ENCODE results near the gene ABCB1.

The ABCB1 gene

GRCh38 chr7:87528730-87529129 lies 72.0 kb downstream of the ABCB1 start:
- no peak overlapping the region for H3K4me3 ChIP-seq (ENCODE audit: low read depth, low read length)
- DNase-seq (ENCODE audit: low read depth): no peak

GRCh38 chr7:87518735-87519134 lies 81.9 kb downstream of the ABCB1 start:
- no peak overlapping the region for H3K4me3 ChIP-seq (ENCODE audit: low read depth, low read length)
- no peak for DNase-seq (ENCODE audit: low read depth)

- DNase-seq (ENCODE audit: low read depth): no peak
- H3K4me3 ChIP-seq (ENCODE audit: low read depth, low read length): no peak overlapping the region
These were observed 82.8 kb downstream of the ABCB1 start for GRCh38 chr7:87517891-87518290.

- no peak overlapping the region for H3K4me3 ChIP-seq (ENCODE audit: low read depth, low read length)
- no peak for DNase-seq (ENCODE audit: low read depth)
These were observed 83.4 kb downstream of the ABCB1 start for GRCh38 chr7:87517136-87517815.

DNA sequence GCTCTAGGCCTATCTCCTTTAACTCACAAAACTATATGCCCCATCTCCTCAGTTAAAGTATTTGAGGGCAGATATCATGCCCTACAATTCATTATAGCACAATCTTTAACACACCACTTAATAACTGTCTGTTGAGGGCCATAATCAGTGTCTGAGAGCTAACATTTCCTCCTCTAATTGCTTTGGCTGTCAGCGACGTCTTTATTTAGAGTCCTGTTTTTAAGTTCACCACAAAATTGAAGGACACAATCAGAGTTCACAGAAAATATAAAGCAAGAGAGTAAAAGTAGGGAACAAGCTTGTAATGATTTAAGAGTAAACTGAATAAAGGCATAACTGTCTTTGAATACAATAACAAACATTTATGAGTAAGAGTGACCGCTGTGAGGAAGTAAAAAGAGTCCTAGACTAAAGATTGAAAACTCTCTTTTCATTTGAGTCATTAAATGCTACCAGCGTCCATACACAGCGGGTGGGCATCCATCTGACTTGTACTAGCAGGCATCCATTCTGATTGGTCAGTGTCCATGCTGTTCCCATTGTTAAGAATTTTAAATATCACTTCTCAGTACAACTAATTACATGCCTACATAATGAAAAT lies 86.8 kb downstream of the ABCB1 start:
- H3K4me3 ChIP-seq (ENCODE audit: low read depth, low read length): no peak overlapping the region
- DNase-seq (ENCODE audit: low read depth): no peak

GRCh38 chr7:87512906-87513305 lies 87.8 kb downstream of the ABCB1 start:
- DNase-seq (ENCODE audit: low read depth): no peak

DNA sequence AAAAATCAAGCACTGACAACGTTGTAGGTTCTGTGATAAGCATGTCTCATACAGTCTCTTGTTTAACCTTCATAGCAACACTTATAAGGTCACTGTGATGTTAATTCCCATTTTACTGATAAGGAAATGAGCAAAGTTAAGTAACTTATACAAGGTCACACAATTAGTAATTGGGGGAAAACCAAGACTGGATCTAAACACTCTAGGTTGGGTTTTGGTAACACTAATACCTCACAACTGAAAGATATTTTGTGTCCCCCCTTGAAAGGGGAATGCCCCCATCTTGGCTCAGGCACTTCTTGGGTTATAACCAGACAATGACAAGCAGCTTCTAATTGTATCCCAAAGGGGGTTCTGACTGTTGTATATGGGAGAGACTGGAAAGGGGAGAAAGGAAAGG lies 89.2 kb downstream of the ABCB1 start:
- no peak overlapping the region for H3K4me3 ChIP-seq (ENCODE audit: low read depth, low read length)
- no peak for DNase-seq (ENCODE audit: low read depth)

More at GRCh38 chr7:87512906-87513305, 87.8 kb downstream of the ABCB1 start:
- no peak overlapping the region for H3K4me3 ChIP-seq (ENCODE audit: low read depth, low read length)

DNA sequence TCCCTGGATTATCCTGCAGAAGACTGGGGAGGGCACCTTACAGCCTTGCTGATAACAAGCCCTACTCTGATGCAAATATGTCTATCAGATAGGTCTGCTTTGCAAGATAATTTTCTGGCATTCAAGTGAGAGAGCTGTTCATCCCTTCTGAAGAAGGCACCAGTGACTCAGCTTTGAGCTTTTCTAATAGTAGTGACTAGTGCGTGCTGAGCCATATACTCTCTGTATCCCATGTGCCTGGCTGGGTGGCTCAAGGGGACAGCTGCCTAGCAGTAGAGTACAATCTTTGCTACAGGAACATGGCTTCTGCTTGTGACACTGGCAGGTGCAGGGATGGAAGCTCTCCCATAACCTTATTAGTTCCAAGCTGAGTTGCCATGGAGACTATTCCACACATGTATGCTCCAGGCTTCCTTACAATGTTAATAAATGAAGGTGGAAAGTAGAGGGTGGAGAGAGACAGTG lies 90.2 kb downstream of the ABCB1 start:
- no peak for DNase-seq (ENCODE audit: low read depth)

GRCh38 chr7:87507446-87507845 lies 93.2 kb downstream of the ABCB1 start:
- H3K4me3 ChIP-seq (ENCODE audit: low read depth, low read length): no peak overlapping the region
- no peak for DNase-seq (ENCODE audit: low read depth)

More for the DNA sequence above, 90.2 kb downstream of the ABCB1 start:
- no peak overlapping the region for H3K4me3 ChIP-seq (ENCODE audit: low read depth, low read length)

DNA sequence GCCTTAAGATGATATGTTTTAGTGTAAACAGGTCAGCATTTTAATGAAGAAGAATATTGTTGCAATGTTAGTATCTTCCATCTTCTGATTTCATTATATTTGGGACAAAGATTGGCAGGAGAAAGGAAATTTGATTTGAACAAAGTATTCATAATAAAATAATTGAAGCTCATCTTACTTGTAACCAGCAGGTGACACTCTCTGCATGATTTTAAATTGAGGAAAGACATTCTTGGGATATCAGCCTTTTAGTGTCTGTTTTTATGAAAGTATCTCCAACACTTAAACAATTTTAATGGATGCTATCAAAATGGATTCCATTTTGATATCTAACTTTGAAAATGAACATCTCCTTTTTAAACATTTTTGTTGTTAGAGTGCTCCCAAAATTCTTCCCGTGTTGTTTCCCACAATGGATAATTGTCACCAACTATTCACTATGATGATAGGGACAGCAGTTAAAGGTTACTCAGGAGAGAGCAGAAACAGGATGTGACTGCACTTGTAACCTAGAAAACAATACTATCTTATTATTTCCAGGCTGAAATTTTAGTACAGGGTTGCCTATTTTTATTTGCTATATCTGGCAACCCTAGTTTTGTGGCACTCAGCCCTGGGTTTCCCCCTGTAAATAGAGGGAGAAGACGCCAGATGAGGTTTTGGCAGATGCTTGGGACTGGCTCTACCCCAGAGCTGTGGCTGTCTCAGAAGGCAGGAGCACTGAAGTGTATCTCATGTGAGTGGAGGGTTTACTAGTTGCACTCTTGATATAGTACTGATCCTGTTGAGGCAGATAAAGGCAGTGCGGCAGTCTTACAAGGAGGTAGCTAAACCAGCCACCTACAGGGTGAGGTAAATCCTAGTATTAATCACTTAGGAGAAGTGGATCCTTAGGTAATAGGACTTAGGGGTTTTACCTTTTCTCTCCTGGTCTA lies 94.2 kb downstream of the ABCB1 start:
- no peak overlapping the region for H3K4me3 ChIP-seq (ENCODE audit: low read depth, low read length)
- no peak for DNase-seq (ENCODE audit: low read depth)

DNA sequence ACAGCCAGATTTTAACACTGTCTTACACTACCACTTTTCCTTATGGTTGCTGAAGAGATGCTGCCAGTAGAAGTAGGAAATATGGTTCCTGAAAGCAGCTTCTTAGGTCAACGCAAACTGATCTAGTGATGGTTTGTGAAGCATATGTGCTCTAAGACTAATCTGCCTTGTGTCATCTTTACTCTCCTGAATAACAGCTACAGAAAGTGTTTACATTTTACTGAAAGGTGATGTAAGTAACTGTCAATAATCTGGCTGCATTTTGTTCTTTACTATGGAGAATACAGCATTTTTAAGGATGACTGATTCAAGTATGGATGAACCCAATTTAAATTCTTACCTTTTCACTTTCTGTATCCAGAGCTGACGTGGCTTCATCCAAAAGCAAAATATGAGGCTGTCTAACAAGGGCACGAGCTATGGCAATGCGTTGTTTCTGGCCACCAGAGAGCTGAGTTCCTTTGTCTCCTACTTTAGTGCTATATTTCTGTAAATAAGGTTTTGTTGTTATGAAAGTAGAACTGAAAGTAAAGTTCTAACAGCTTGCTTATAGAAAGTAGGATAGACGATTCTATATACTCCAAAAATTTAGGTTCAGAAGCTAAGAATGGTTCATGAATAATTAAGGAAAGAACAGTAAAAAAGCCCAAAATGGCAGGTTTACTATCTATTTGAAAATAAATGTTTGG lies 95.0 kb downstream of the ABCB1 start:
- no peak for DNase-seq (ENCODE audit: low read depth)
- H3K4me3 ChIP-seq (ENCODE audit: low read depth, low read length): no peak overlapping the region

GRCh38 chr7:87505122-87505521 lies 95.6 kb downstream of the ABCB1 start:
- no peak for DNase-seq (ENCODE audit: low read depth)
- no peak overlapping the region for H3K4me3 ChIP-seq (ENCODE audit: low read depth, low read length)

GRCh38 chr7:87499494-87499893 lies 101.2 kb downstream of the ABCB1 start:
- DNase-seq (ENCODE audit: low read depth): no peak
- no peak overlapping the region for H3K4me3 ChIP-seq (ENCODE audit: low read depth, low read length)

- no peak for DNase-seq (ENCODE audit: low read depth)
- H3K4me3 ChIP-seq (ENCODE audit: low read depth, low read length): no peak overlapping the region
These were observed 101.8 kb downstream of the ABCB1 start for GRCh38 chr7:87498893-87499292.

GRCh38 chr7:87497482-87497881 lies 103.2 kb downstream of the ABCB1 start:
- H3K4me3 ChIP-seq (ENCODE audit: low read depth, low read length): no peak overlapping the region
- DNase-seq (ENCODE audit: low read depth): no peak

GRCh38 chr7:87495366-87495765 lies 105.3 kb downstream of the ABCB1 start:
- H3K4me3 ChIP-seq (ENCODE audit: low read depth, low read length): no peak overlapping the region
- no peak for DNase-seq (ENCODE audit: low read depth)

- H3K4me3 ChIP-seq (ENCODE audit: low read depth, low read length): no peak overlapping the region
- DNase-seq (ENCODE audit: low read depth): no peak
These were observed 106.2 kb downstream of the ABCB1 start for GRCh38 chr7:87494454-87494853.

DNA sequence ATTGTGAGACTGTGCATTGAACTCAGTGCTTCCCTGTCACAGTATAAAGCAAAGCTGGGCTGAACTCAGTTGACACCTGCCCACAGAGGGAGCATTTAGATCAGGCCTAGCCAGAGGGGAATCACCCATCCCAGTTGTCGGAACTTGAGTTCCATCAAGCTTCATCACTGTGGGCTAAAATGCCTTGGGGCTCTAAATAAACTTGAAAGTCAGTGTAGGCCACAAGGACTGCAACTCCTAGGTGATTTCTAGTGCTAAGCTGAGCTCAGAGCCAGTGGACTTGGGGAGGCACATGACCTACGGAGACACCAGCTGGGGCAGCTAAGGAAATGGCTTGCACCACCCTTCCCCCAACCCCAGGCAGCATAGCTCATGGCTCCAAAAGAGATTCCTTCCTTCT lies 117.6 kb downstream of the ABCB1 start:
- H3K4me3 ChIP-seq (ENCODE audit: low read depth, low read length): no peak overlapping the region
- no peak for DNase-seq (ENCODE audit: low read depth)

- no peak overlapping the region for H3K4me3 ChIP-seq (ENCODE audit: low read depth, low read length)
- DNase-seq (ENCODE audit: low read depth): no peak
These were observed 118.6 kb downstream of the ABCB1 start for GRCh38 chr7:87482115-87482514.

- H3K4me3 ChIP-seq (ENCODE audit: low read depth, low read length): no peak overlapping the region
- no peak for DNase-seq (ENCODE audit: low read depth)
These were observed 120.3 kb downstream of the ABCB1 start for GRCh38 chr7:87480386-87480785.
